Measurements from ENCODE around the gene SLC2A13. TPM values are rescaled to one million over a fixed set of nuclear protein-coding genes. Genes with fewer than 3 reads are reported as not detected.
"Not testable (repeated sequence)": the region's sequence is repeated elsewhere in the genome, so short reads cannot be mapped to it uniquely, and the experiment has no call there.

The SLC2A13 gene
- total and polyA plus RNA-seq, 4 donors: 21.1 to 85.5 (median 28.6) TPM

- DNase-seq (ENCODE audit: low read depth in 4 of 6, low spot score in 6 of 6): no peak
- H3K27ac ChIP-seq (ENCODE audit: low read depth, low read length): no peak overlapping the region
- no peaks in the 10 kb centered on the region for H3K36me3 ChIP-seq (ENCODE audit: control insufficient read depth, insufficient read depth, low read length)
These were observed 72.6 kb downstream of the SLC2A13 start for GRCh38 chr12:40033242-40033630.

GRCh38 chr12:40032433-40033241 is 73.2 kb downstream of the SLC2A13 start:
- WGBS (ENCODE audit: insufficient coverage): 80% methylated on average over 1 of the region's 5 CpGs
- H3K36me3 ChIP-seq (ENCODE audit: control insufficient read depth, insufficient read depth, low read length): no peaks in the 10 kb centered on the region
- H3K4me3 ChIP-seq (ENCODE audit: low read depth, low read length): no peak overlapping the region
- no peaks in the 10 kb centered on the region for H3K4me1 ChIP-seq (ENCODE audit: control insufficient read depth, insufficient read depth, low read length)
- no peaks in the 10 kb centered on the region for H3K9me3 ChIP-seq (ENCODE audit: control insufficient read depth, insufficient read depth, low read length)
- H3K27ac ChIP-seq (ENCODE audit: low read depth, low read length): no peak overlapping the region
- DNase-seq (ENCODE audit: low read depth in 4 of 6, low spot score in 6 of 6): no peak
- H3K27me3 ChIP-seq (ENCODE audit: control insufficient read depth, insufficient read depth, low read length): no peaks in the 10 kb centered on the region

More at GRCh38 chr12:40033242-40033630, 72.6 kb downstream of the SLC2A13 start:
- Histone ChIP-seq H3K4me3 (ENCODE audit: low read depth, low read length) (no peak overlapping the region), H3K27me3 (ENCODE audit: control insufficient read depth, insufficient read depth, low read length) (no peaks in the 10 kb centered on the region), H3K4me1 (ENCODE audit: control insufficient read depth, insufficient read depth, low read length) (no peaks in the 10 kb centered on the region), H3K9me3 (ENCODE audit: control insufficient read depth, insufficient read depth, low read length) (no peaks in the 10 kb centered on the region)

GRCh38 chr12:40031965-40032364 is 73.9 kb downstream of the SLC2A13 start:
- WGBS (ENCODE audit: insufficient coverage): 88% methylated on average over 3 of the region's 3 CpGs

GRCh38 chr12:40030970-40031369 is 74.9 kb downstream of the SLC2A13 start:
- H3K27me3 ChIP-seq (ENCODE audit: control insufficient read depth, insufficient read depth, low read length); H3K4me3 ChIP-seq (ENCODE audit: low read depth, low read length); H3K9me3 ChIP-seq (ENCODE audit: control insufficient read depth, insufficient read depth, low read length); DNase-seq (ENCODE audit: low read depth in 4 of 6, low spot score in 6 of 6); H3K36me3 ChIP-seq (ENCODE audit: control insufficient read depth, insufficient read depth, low read length); H3K27ac ChIP-seq (ENCODE audit: low read depth, low read length); H3K4me1 ChIP-seq (ENCODE audit: control insufficient read depth, insufficient read depth, low read length): not testable (repeated sequence)
- no CpG with 5 or more reads among the region's 9 CpGs for WGBS (ENCODE audit: insufficient coverage)

More at GRCh38 chr12:40031965-40032364, 73.9 kb downstream of the SLC2A13 start:
- Histone ChIP-seq H3K36me3 (ENCODE audit: control insufficient read depth, insufficient read depth, low read length) (no peaks in the 10 kb centered on the region), H3K27ac (ENCODE audit: low read depth, low read length) (no peak overlapping the region), H3K4me3 (ENCODE audit: low read depth, low read length) (no peak overlapping the region), H3K27me3 (ENCODE audit: control insufficient read depth, insufficient read depth, low read length) (no peaks in the 10 kb centered on the region), H3K4me1 (ENCODE audit: control insufficient read depth, insufficient read depth, low read length) (no peaks in the 10 kb centered on the region), H3K9me3 (ENCODE audit: control insufficient read depth, insufficient read depth, low read length) (no peaks in the 10 kb centered on the region)
- no peak for DNase-seq (ENCODE audit: low read depth in 4 of 6, low spot score in 6 of 6)

GRCh38 chr12:40028296-40028695 is 77.6 kb downstream of the SLC2A13 start:
- Histone ChIP-seq H3K27ac (ENCODE audit: low read depth, low read length) (no peak overlapping the region), H3K4me3 (ENCODE audit: low read depth, low read length) (no peak overlapping the region)
- WGBS (ENCODE audit: insufficient coverage): 98% methylated on average over 4 of the region's 5 CpGs

GRCh38 chr12:40022850-40023249 is 83.0 kb downstream of the SLC2A13 start:
- no peaks in the 10 kb centered on the region for H3K36me3 ChIP-seq (ENCODE audit: control insufficient read depth, insufficient read depth, low read length)

More at GRCh38 chr12:40028296-40028695, 77.6 kb downstream of the SLC2A13 start:
- Histone ChIP-seq H3K9me3 (ENCODE audit: control insufficient read depth, insufficient read depth, low read length) (no peaks in the 10 kb centered on the region), H3K4me1 (ENCODE audit: control insufficient read depth, insufficient read depth, low read length) (no peaks in the 10 kb centered on the region), H3K27me3 (ENCODE audit: control insufficient read depth, insufficient read depth, low read length) (no peaks in the 10 kb centered on the region), H3K36me3 (ENCODE audit: control insufficient read depth, insufficient read depth, low read length) (no peaks in the 10 kb centered on the region)
- no peak for DNase-seq (ENCODE audit: low read depth in 4 of 6, low spot score in 6 of 6)

GRCh38 chr12:40020261-40020691 is 85.6 kb downstream of the SLC2A13 start:
- Histone ChIP-seq H3K27me3 (ENCODE audit: control insufficient read depth, insufficient read depth, low read length) (no peaks in the 10 kb centered on the region), H3K9me3 (ENCODE audit: control insufficient read depth, insufficient read depth, low read length) (no peaks in the 10 kb centered on the region), H3K36me3 (ENCODE audit: control insufficient read depth, insufficient read depth, low read length) (no peaks in the 10 kb centered on the region), H3K27ac (ENCODE audit: low read depth, low read length) (no peak overlapping the region), H3K4me1 (ENCODE audit: control insufficient read depth, insufficient read depth, low read length) (no peaks in the 10 kb centered on the region), H3K4me3 (ENCODE audit: low read depth, low read length) (no peak overlapping the region)
- DNase-seq (ENCODE audit: low read depth in 4 of 6, low spot score in 6 of 6): no peak
- WGBS (ENCODE audit: insufficient coverage): no CpG with 5 or more reads among the region's 4 CpGs

More at GRCh38 chr12:40022850-40023249, 83.0 kb downstream of the SLC2A13 start:
- H3K27ac ChIP-seq (ENCODE audit: low read depth, low read length): no peak overlapping the region
- no peak overlapping the region for H3K4me3 ChIP-seq (ENCODE audit: low read depth, low read length)
- no peak for DNase-seq (ENCODE audit: low read depth in 4 of 6, low spot score in 6 of 6)
- no peaks in the 10 kb centered on the region for H3K4me1 ChIP-seq (ENCODE audit: control insufficient read depth, insufficient read depth, low read length)
- no peaks in the 10 kb centered on the region for H3K9me3 ChIP-seq (ENCODE audit: control insufficient read depth, insufficient read depth, low read length)
- H3K27me3 ChIP-seq (ENCODE audit: control insufficient read depth, insufficient read depth, low read length): no peaks in the 10 kb centered on the region

GRCh38 chr12:40017488-40017887 is 88.4 kb downstream of the SLC2A13 start:
- no peaks in the 10 kb centered on the region for H3K9me3 ChIP-seq (ENCODE audit: control insufficient read depth, insufficient read depth, low read length)
- no CpG with 5 or more reads among the region's 1 CpG for WGBS (ENCODE audit: insufficient coverage)
- DNase-seq (ENCODE audit: low read depth in 4 of 6, low spot score in 6 of 6): no peak
- no peaks in the 10 kb centered on the region for H3K27me3 ChIP-seq (ENCODE audit: control insufficient read depth, insufficient read depth, low read length)
- no peak overlapping the region for H3K4me3 ChIP-seq (ENCODE audit: low read depth, low read length)
- no peaks in the 10 kb centered on the region for H3K4me1 ChIP-seq (ENCODE audit: control insufficient read depth, insufficient read depth, low read length)
- H3K27ac ChIP-seq (ENCODE audit: low read depth, low read length): no peak overlapping the region
- no peaks in the 10 kb centered on the region for H3K36me3 ChIP-seq (ENCODE audit: control insufficient read depth, insufficient read depth, low read length)

GRCh38 chr12:40016980-40017379 is 88.9 kb downstream of the SLC2A13 start:
- Histone ChIP-seq H3K27ac (ENCODE audit: low read depth, low read length) (no peak overlapping the region), H3K4me1 (ENCODE audit: control insufficient read depth, insufficient read depth, low read length) (no peaks in the 10 kb centered on the region), H3K4me3 (ENCODE audit: low read depth, low read length) (no peak overlapping the region), H3K27me3 (ENCODE audit: control insufficient read depth, insufficient read depth, low read length) (no peaks in the 10 kb centered on the region), H3K36me3 (ENCODE audit: control insufficient read depth, insufficient read depth, low read length) (no peaks in the 10 kb centered on the region), H3K9me3 (ENCODE audit: control insufficient read depth, insufficient read depth, low read length) (no peaks in the 10 kb centered on the region)
- no peak for DNase-seq (ENCODE audit: low read depth in 4 of 6, low spot score in 6 of 6)
- WGBS (ENCODE audit: insufficient coverage): no CpG with 5 or more reads among the region's 3 CpGs

- H3K27ac ChIP-seq (ENCODE audit: low read depth, low read length): no peak overlapping the region
- no peak for DNase-seq (ENCODE audit: low read depth in 4 of 6, low spot score in 6 of 6)
- no peak overlapping the region for H3K4me3 ChIP-seq (ENCODE audit: low read depth, low read length)
- WGBS (ENCODE audit: insufficient coverage): no CpG with 5 or more reads among the region's 2 CpGs
- no peaks in the 10 kb centered on the region for H3K9me3 ChIP-seq (ENCODE audit: control insufficient read depth, insufficient read depth, low read length)
- H3K27me3 ChIP-seq (ENCODE audit: control insufficient read depth, insufficient read depth, low read length): no peaks in the 10 kb centered on the region
- H3K4me1 ChIP-seq (ENCODE audit: control insufficient read depth, insufficient read depth, low read length): no peaks in the 10 kb centered on the region
- no peaks in the 10 kb centered on the region for H3K36me3 ChIP-seq (ENCODE audit: control insufficient read depth, insufficient read depth, low read length)
These were observed 90.0 kb downstream of the SLC2A13 start for GRCh38 chr12:40015881-40016280.
